Endothelial cell of umbilical vein (primary cell): ENCODE results near the gene GCNT2.

ENCODE experiments used
- GATA2 ChIP-seq: IDR thresholded peaks from 2 replicates; pipeline ENCODE4 v1.7.0; 2011; ENCODE audit warnings: low read depth, mild to moderate bottlenecking, moderate library complexity, mixed read lengths, low read length; ENCODE audit not compliant: insufficient read length, insufficient read depth
- JUN ChIP-seq: IDR thresholded peaks from 2 replicates; pipeline ENCODE4 v1.6.1; 2011; ENCODE audit warnings: borderline replicate concordance, low read depth; ENCODE audit not compliant: insufficient read length, insufficient read depth
- POLR2A ChIP-seq: IDR thresholded peaks from 2 replicates; pipeline ENCODE4 v1.6.1; 2012; ENCODE audit warnings: low read depth, mild to moderate bottlenecking, control low read depth, low read length

DNA sequence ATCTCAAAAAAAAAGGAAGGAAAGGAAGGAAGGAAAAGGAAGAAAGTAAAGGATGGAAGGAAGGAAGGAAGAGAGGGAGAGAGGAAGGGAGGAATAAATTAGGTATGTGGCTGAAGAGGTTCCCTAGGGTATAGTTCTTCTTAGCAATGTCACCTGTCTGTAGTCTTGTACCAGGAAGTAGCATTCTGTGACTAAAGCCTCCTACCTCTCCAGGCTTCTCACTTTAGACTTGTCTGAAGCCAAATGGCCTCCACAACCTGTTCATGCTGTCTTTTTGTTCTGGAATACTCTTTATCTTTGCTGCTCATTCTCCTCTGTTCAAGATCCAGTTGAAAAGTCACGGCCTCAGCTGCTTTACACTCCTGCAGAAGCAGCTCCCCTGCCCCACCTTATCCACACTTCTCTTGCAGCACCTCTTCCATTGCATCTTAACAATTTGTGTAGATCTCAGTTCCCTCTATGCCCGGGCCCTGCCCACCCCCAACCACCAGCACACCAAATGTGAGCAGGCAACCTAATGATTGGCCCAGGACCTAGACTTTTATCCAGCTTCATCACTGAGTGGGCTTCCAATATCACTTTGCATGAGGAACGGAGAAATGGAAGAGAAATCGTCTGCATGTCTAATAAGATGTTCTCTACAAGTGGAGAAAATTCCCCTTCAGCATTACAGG is 19.1 kb downstream of the GCNT2 start:
- TF ChIP-seq GATA2 (no peak), POLR2A (no peak), JUN (no peak)
